WI38 (cell line): ENCODE results near the gene SCAANT1.

Experiments used
- H3K4me3 ChIP-seq: 2 replicates; pipeline ENCODE4 v1.5.1; 2011; ENCODE audit warnings: low read depth, mild to moderate bottlenecking, control low read depth, low read length
- CTCF ChIP-seq: IDR thresholded peaks from 2 replicates; pipeline ENCODE4 v1.5.1; 2012; ENCODE audit warnings: low read depth, mild to moderate bottlenecking, control low read depth, low read length

SCAANT1 gene

DNA sequence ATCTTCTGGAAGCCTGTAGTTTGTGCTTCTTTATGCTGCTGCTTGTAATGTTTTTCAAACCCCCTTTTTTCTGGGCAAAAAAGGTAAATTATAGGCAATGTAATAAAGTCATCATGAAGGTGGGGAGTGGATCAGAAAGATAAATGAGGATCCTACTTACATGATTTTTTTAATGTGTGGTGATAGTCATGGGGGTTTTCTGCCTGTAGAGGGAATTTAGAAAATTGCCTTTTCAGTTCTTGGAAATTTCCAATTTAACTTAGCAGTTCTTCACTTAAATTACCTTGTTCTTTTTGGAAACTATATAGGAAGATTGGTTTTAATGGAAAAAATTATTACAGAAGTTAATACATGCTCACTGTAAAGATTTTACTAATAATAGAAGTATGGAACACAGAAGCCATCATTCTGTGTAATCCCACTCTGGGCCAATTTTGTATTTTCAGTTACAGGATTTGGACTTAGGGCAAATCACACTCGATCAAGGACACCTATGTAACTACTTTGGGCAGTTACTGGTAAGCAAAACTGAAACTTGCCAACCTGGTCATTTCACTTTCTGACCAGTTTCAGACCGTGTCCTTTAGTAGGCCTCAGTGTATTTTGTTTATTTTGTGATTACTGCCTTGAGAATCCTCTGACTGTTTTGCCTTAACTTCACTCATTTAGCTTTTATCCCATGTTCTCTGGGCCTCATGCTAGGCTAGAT, 10.5 kb upstream of the SCAANT1 start:
- H3K4me3 ChIP-seq: no peak overlapping the region
- no peak for TF ChIP-seq CTCF

- TF ChIP-seq CTCF: no peak
- no peak overlapping the region for H3K4me3 ChIP-seq
Observed at GRCh38 chr3:63921741-63922482, 9.7 kb upstream of the SCAANT1 start.

DNA sequence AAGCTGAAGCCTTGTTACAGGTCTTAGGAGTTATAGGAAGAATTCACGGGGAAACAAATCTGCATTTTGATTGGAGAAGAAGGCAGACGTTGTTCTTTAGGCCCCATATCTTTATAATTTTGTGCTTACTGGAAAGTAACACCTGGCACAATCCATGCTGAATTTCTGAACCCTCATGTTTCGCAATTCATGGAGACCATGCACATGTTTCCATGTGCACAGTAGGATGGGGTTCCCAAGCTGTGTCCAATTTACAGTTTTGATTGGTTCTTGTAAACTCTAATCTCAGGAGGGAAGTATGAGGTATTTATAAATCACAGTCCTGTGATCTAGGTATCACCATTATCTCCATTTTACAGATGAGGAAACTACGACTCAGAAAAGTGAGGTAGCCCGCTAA, 7.8 kb upstream of the SCAANT1 start:
- H3K4me3 ChIP-seq: no peak overlapping the region
- TF ChIP-seq CTCF: no peak

DNA sequence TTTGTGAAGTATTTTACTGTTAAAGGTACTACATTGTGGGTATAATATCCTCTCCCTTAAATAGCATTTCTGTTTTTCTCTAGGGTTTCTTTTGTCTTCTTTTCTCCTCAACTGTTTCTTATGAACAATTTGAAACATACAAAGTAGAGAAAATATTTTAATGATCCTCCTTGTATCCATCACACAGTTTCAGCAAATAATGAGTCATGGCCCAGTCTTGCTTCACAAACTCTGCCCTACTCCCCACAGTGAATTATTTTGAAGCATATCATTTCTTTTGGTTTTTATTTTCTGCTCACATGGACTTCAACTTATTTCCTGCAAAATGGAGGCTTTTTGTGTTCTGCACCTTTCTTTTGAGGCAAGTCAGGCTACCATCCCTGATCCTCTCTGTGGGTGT, 6.1 kb upstream of the SCAANT1 start:
- no peak for TF ChIP-seq CTCF
- no peak overlapping the region for H3K4me3 ChIP-seq

- H3K4me3 ChIP-seq: no peak overlapping the region
- TF ChIP-seq CTCF: no peak
Observed at GRCh38 chr3:63914312-63914711, 2.1 kb upstream of the SCAANT1 start.

DNA sequence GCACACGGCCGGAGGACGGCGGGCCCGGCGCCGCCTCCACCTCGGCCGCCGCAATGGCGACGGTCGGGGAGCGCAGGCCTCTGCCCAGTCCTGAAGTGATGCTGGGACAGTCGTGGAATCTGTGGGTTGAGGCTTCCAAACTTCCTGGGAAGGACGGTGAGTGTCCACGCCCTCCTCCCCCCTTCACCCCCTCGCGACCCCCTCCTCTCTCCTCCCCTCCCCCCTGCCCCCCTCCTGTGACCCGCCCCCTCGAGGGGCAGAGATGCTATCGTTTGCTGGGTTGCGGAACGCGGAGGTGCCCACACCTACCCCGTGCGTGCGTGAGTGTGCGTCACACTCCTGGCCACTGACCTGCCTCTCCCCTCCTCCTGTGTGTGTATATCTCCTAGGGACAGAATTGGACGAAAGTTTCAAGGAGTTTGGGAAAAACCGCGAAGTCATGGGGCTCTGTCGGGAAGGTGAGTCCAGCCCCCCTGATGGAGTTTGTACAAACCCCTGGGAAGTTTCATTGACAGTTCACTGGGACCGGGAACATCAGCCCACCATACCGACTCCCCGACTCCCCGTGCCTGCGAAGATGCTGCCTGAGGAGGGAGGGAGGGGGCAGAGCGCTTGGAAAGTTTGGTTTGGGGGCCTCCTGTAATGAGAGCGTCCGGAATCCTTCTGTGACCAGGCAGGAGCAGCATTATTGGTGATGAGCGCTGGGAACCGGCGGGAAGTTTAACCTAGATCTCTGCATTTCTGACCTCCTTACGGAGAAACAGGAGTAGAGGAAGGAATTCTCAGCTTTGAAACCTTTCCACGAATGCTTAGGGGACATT, 795 bp upstream of the SCAANT1 start:
- H3K4me3 ChIP-seq: peak overlapping the region; percentile 59
- no peak for TF ChIP-seq CTCF
